GM12878 (cell line): ENCODE measurements around the gene CAPN15. TPM values are rescaled to one million over a fixed set of nuclear protein-coding genes. Genes with fewer than 3 reads are reported as not detected.

ENCODE experiments used
- ATAC-seq: fragments of 200-7000 bp; cut with Tn5 transposase; 3 replicates; pipeline ENCODE4 v1.9.1; 2020; ENCODE audit warnings: mild to moderate bottlenecking, moderate library complexity
- BruUV-seq: library from RNA; stranded (reverse); fragments of 400-500 nt; replicated peaks from 2 replicates; lab custom pipeline; 2021; lab: Mats Ljungman, UMichigan
- CTCF ChIA-PET: fragments of 300-600 bp; sonication (Branson Sonifier 250); formaldehyde crosslinking; extraction: SDS; loops from one replicate; lab custom pipeline; 2021; ENCODE audit warnings: inconsistent platforms; lab: Yijun Ruan, JAX
- POLR2A ChIA-PET: fragments of 350-600 bp; formaldehyde crosslinking; extraction: SDS; loops from one replicate; lab custom pipeline; 2021; ENCODE audit warnings: inconsistent platforms; lab: Charles Lee
- RAD21 ChIA-PET: fragments of 300-600 bp; sonication (Branson Sonifier 250); formaldehyde crosslinking; loops from one replicate; lab custom pipeline; 2023; ENCODE audit warnings: antibody characterized with exemption; ENCODE audit not compliant: unreplicated experiment; lab: Charles Lee
- SMC1A ChIA-PET: fragments of 300-600 bp; sonication (Branson Sonifier 250); formaldehyde crosslinking; loops from one replicate; lab custom pipeline; 2023; ENCODE audit not compliant: unreplicated experiment, uncharacterized antibody; lab: Charles Lee
- DNase-seq: peaks from one replicate; pipeline ENCODE4 v3.0.0-alpha.2; 2011; ENCODE audit warnings: low read depth, low spot score
- FAIRE-seq: peaks from 3 replicates; lab custom pipeline; 2011; peaks lifted over from hg19 to GRCh38; lab: Jason Lieb, UNC
- H2AFZ ChIP-seq: 2 replicates; pipeline ENCODE4 v1.6.0; 2011; ENCODE audit warnings: low read depth, low read length, control low read depth; ENCODE audit not compliant: control insufficient read depth
- H3K27ac ChIP-seq: 2 replicates; pipeline ENCODE4 v1.5.1; 2011; ENCODE audit warnings: control low read depth; ENCODE audit not compliant: control insufficient read depth, insufficient read depth
- H3K27me3 ChIP-seq, 2 experiments: replicated peaks in 1 of 2; 2 replicates each; pipeline versions ENCODE4 v1.6.0 to v1.6.1; 2011; ENCODE audit warnings: low read length in 1 of 2; ENCODE audit not compliant: control insufficient read depth in 2 of 2, insufficient read depth in 2 of 2
- H3K36me3 ChIP-seq, 2 experiments: 2 replicates each; pipeline ENCODE4 v1.5.1; 2011; ENCODE audit warnings: low read length in 1 of 2; ENCODE audit not compliant: control insufficient read depth in 2 of 2, insufficient read depth in 2 of 2
- H3K4me1 ChIP-seq: 2 replicates; pipeline ENCODE4 v1.6.1; 2011; ENCODE audit warnings: mild to moderate bottlenecking, low read length, moderate library complexity, mixed read lengths; ENCODE audit not compliant: control insufficient read depth, insufficient read depth
- H3K4me2 ChIP-seq: 2 replicates; pipeline ENCODE4 v1.6.0; 2011; ENCODE audit warnings: control low read depth; ENCODE audit not compliant: control insufficient read depth, insufficient read depth
- H3K4me3 ChIP-seq: fragments of 200-600 bp; sonication (generic); 2 replicates; pipeline ENCODE4 v1.5.1; 2016
- H3K79me2 ChIP-seq: 2 replicates; pipeline ENCODE4 v1.6.0; 2011; ENCODE audit warnings: low read length; ENCODE audit not compliant: control insufficient read depth, insufficient read depth
- H3K9ac ChIP-seq: 2 replicates; pipeline ENCODE4 v1.8.0; 2011; ENCODE audit warnings: low read length, control low read depth, mixed read lengths; ENCODE audit not compliant: control insufficient read depth, insufficient read depth
- H3K9me3 ChIP-seq: replicated peaks from 3 replicates; pipeline ENCODE4 v1.5.1; 2011; ENCODE audit warnings: mild to moderate bottlenecking, low read length; ENCODE audit not compliant: control insufficient read depth, insufficient read depth
- H4K20me1 ChIP-seq: 2 replicates; pipeline ENCODE4 v1.6.0; 2011; ENCODE audit not compliant: control insufficient read depth, insufficient read depth
- BHLHE40 ChIP-seq, 2 experiments: fragments of 450-650 bp in 1 of 2; IDR thresholded peaks; 2 replicates each; pipeline ENCODE4 v1.6.1; 2011 to 2017; ENCODE audit warnings: low read depth in 2 of 2, borderline replicate concordance in 1 of 2, improper control_type of control experiment in 1 of 2, low read length in 1 of 2, mild to moderate bottlenecking in 1 of 2
- CHD2 ChIP-seq: IDR thresholded peaks from 2 replicates; pipeline ENCODE4 v1.6.1; 2011; ENCODE audit warnings: low read depth, low read length, improper control_type of control experiment, borderline replicate concordance
- ELK1 ChIP-seq: IDR thresholded peaks from 2 replicates; pipeline ENCODE4 v1.6.1; 2012; ENCODE audit warnings: low read depth, low read length, improper control_type of control experiment
- HSF1 ChIP-seq: fragments of 150-350 bp; IDR thresholded peaks from 2 replicates; pipeline ENCODE4 v1.6.1; 2014; ENCODE audit warnings: mild to moderate bottlenecking, low read depth, low read length
- MAX ChIP-seq: IDR thresholded peaks from 2 replicates; pipeline ENCODE4 v1.6.1; 2012; ENCODE audit warnings: low read depth, low read length, improper control_type of control experiment
- NBN ChIP-seq: fragments of 450-650 bp; IDR thresholded peaks from 2 replicates; pipeline ENCODE4 v1.6.1; 2016
- NR2C1 ChIP-seq: fragments of 450-650 bp; IDR thresholded peaks from 2 replicates; pipeline ENCODE4 v1.6.1; 2017; ENCODE audit warnings: antibody characterized with exemption, mild to moderate bottlenecking, moderate library complexity
- PBX3 ChIP-seq: IDR thresholded peaks from 2 replicates; pipeline ENCODE4 v1.6.1; 2011; ENCODE audit warnings: mild to moderate bottlenecking, low read depth, low read length, moderate library complexity; ENCODE audit not compliant: insufficient replicate concordance
- POLR2AphosphoS2 ChIP-seq: IDR thresholded peaks from 2 replicates; pipeline ENCODE4 v1.6.1; 2011; ENCODE audit warnings: low read depth, mild to moderate bottlenecking, low read length, improper control_type of control experiment, moderate library complexity
- RAD21 ChIP-seq: IDR thresholded peaks from 2 replicates; pipeline ENCODE4 v1.6.1; 2011; ENCODE audit warnings: mild to moderate bottlenecking, low read depth, low read length, moderate library complexity; ENCODE audit not compliant: insufficient read depth
- RAD51 ChIP-seq: fragments of 450-650 bp; IDR thresholded peaks from 2 replicates; pipeline ENCODE4 v1.6.1; 2016; ENCODE audit warnings: moderate library complexity, mild to moderate bottlenecking, inconsistent platforms
- SP1 ChIP-seq: IDR thresholded peaks from one replicate; pipeline ENCODE4 v1.6.1; 2011; ENCODE audit warnings: low read depth, low read length
- WRNIP1 ChIP-seq: IDR thresholded peaks from 2 replicates; pipeline ENCODE4 v1.6.1; 2011; ENCODE audit warnings: low read depth, low read length, improper control_type of control experiment, borderline replicate concordance
- ZNF207 ChIP-seq: fragments of 450-650 bp; IDR thresholded peaks from 2 replicates; pipeline ENCODE4 v1.6.1; 2014; ENCODE audit warnings: antibody characterized with exemption, mild to moderate bottlenecking, borderline replicate concordance
- ZNF274 ChIP-seq: IDR thresholded peaks from one replicate; pipeline ENCODE4 v1.8.0; 2011; ENCODE audit not compliant: insufficient read length, insufficient read depth
- ZNF592 ChIP-seq: fragments of 450-650 bp; IDR thresholded peaks from 2 replicates; pipeline ENCODE4 v1.6.1; 2017; ENCODE audit warnings: mild to moderate bottlenecking, moderate library complexity
- WGBS: methylation state at CpG from one replicate; pipeline ENCODE4 v1.1.6; 2016; ENCODE audit warnings: low lambda C conversion rate; ENCODE audit not compliant: insufficient replicate concordance, insufficient coverage; ENCODE audit errors: missing lambda C conversion rate; 5-methylcytosine and 5-hydroxymethylcytosine counted together
- in situ Hi-C: fragments of 300-500 bp; cut with MboI; formaldehyde crosslinking; loops from 9 replicates; pipeline ENCODE4 v1.14.3; 2018; ENCODE audit warnings: mixed read lengths
- intact Hi-C: fragments of 100-400 bp; cut with micrococcal nuclease; formaldehyde crosslinking; loops from one replicate; pipeline ENCODE4 v1.14.2; 2022; ENCODE audit not compliant: unreplicated experiment
- polyA plus RNA-seq, 11 experiments: library from polyadenylated mRNA; depleted of rRNA in 4 of 11; unstranded in 6 of 11; stranded (reverse) in 5 of 11; fragments of >200 nt; fragmentation: Nextera tagmentation in 4 of 11; fragmentation: Illumina TruSeq in 1 of 11; extraction: Ambion mirVana in 4 of 11; extraction: Trizol in 1 of 11; gene quantifications; 1 replicate in 1 of 11; 2 replicates in 10 of 11; pipeline versions ENCODE4 v1.2.1 to v1.2.3, GENCODE V29; 2011 to 2016; ENCODE audit warnings: inconsistent platforms in 2 of 11, missing spikeins in 2 of 11, low read depth in 1 of 11
- total RNA-seq, 4 experiments: library from RNA; depleted of rRNA in 3 of 4; stranded (reverse); fragments of >200 nt in 3 of 4; fragmentation: Illumina TruSeq in 1 of 4; extraction: Trizol in 1 of 4; gene quantifications; 2 replicates each; pipeline versions ENCODE4 v1.2.1 to v1.2.3, GENCODE V29; 2013 to 2021

CAPN15 gene
- total and polyA plus RNA-seq, 10 of the 15 experiments (the other 5 are each of a cell fraction or from before 2014, with no cell fraction given) = 0.40 to 78.5 (median 8.3) TPM

- in situ Hi-C loops = no loop called here
- CTCF ChIA-PET = no interaction called here
- no peak overlapping the region for H2AFZ ChIP-seq
- H3K4me2 ChIP-seq = no peak overlapping the region
- H3K27ac ChIP-seq = no peak overlapping the region
- no peaks in the 10 kb centered on the region; a peak in 3 of 4 replicates for H3K36me3 ChIP-seq
- FAIRE-seq (no peak), DNase-seq (no peak), ATAC-seq (no peak)
- H3K9ac ChIP-seq = no peak overlapping the region
- no peaks in the 10 kb centered on the region for H3K79me2 ChIP-seq
- H4K20me1 ChIP-seq = no peaks in the 10 kb centered on the region
- H3K4me3 ChIP-seq = no peak overlapping the region
- no peaks in the 10 kb centered on the region for H3K27me3 ChIP-seq
- H3K4me1 ChIP-seq = no peaks in the 10 kb centered on the region
- SMC1A ChIA-PET = no interaction called here
- no TSS peak for BruUV-seq
- intact Hi-C loops = no loop called here
- POLR2A ChIA-PET = no interaction called here
- 88% methylated on average over 22 of the region's 22 CpGs for WGBS
- RAD21 ChIA-PET = no interaction called here
- TF ChIP-seq PBX3 (no peak), ZNF592 (no peak), NBN (no peak), MAX (no peak), ZNF207 (no peak), ELK1 (no peak), NR2C1 (no peak), CHD2 (no peak), WRNIP1 (no peak), POLR2AphosphoS2 (no peak), ZNF274 (no peak), RAD21 (no peak), HSF1 (no peak), RAD51 (no peak), BHLHE40 (IDR thresholded peaks at IDR 0.05; ENCODE audit: borderline replicate concordance in 1 of 2, low read depth in 2 of 2, low read length in 1 of 2) (no peak), SP1 (no peak)
- no peaks in the 10 kb centered on the region for H3K9me3 ChIP-seq
Observed at GRCh38 chr16:502179-502943, 25.2 kb upstream of the CAPN15 start.
